SK-N-MC (cell line): Measurements from ENCODE around the gene DUOX2.

Experiments used
- EZH2 ChIP-seq: fragments of 200-600 bp; sonication (generic); IDR thresholded peaks from one replicate; pipeline ENCODE4 v1.6.1; 2017; ENCODE audit warnings: antibody characterized with exemption
- POLR2AphosphoS5 ChIP-seq: IDR thresholded peaks from 2 replicates; pipeline ENCODE4 v1.6.1; 2012; ENCODE audit warnings: mild to moderate bottlenecking, low read depth, low read length, borderline replicate concordance

DNA sequence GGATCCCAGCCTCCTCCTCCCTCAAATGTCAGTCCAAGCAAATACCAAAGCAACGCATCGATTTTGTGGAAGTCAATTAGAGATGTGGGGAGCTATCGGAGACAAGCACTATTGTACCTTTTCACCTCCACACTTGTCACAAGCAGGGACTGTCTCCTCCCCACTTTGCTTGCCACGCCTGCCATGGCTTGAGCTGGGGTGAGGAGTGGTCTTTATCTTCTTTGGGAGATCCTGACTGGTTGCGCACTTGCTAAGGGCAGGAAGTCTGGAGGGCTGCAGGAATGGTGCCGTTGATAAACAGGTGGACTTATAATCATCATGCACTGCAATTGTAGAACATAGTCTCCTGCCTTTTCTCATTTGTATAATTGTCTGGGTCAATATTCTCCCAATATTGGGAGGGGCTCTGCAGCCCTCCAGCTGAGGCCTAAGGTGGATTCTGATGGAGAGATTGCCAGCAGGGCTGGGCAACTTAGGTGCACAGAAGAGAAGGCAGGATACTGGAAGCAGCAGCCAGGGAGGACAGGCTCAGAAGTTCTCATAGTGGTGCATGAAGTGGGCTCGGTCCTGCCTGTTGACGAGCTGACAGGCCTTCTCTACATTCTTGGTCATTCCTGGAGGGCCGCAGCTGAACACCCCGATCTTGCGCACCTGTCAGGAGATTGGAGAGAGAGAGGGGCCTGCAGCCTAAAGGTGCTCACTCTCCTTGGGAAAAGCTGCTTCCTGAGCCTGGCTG lies 20.2 kb downstream of the DUOX2 start:
- no peak for TF ChIP-seq EZH2
- TF ChIP-seq POLR2AphosphoS5: no peak
